ENCODE data around the gene CLIC4. TPM values are rescaled to one million over a fixed set of nuclear protein-coding genes. Genes with fewer than 3 reads are reported as not detected.
A peak's percentile ranks its signal among the peaks of the same experiment; 100 is the strongest.
"Not testable (repeated sequence)": the region's sequence is repeated elsewhere in the genome, so short reads cannot be mapped to it uniquely, and the experiment has no call there.

Gene CLIC4
- total RNA-seq: 164 TPM

GRCh38 chr1:24744911-24745710 is at the start of gene CLIC4:
Gene CLIC4, plus strand, starts transcription at chr1:24745447. Its CDS starts 107 bp downstream, at chr1:24745554.
- Histone ChIP-seq H3K27me3 (no peaks in the 10 kb centered on the region), H3K36me3 (no peaks in the 10 kb centered on the region), H3K4me3 (peak within 1 kb of the TSS; percentile 88 to 97), H3K27ac (peak within 1 kb of the TSS; percentile 98), H3K9me3 (no peaks in the 10 kb centered on the region), H3K4me1 (peaks cover 43% of the 10 kb centered on the region)
- TF ChIP-seq POLR2A (IDR thresholded peaks at IDR 0.05) (peak; percentile 96 to 100), POLR2AphosphoS5 (IDR thresholded peaks at IDR 0.05; ENCODE audit: insufficient read depth in 1 of 2, low read depth in 1 of 2) (peak; percentile 83 to 97), CTCF (IDR thresholded peaks at IDR 0.05) (no peak)
- peak; percentile 99 for DNase-seq (ENCODE audit: extremely low spot score in 2 of 2)
- intact Hi-C loops (cut with DNase I): loop anchor here (10.0 kb wide), 1 partner anchor 60 kb away; no protein-coding TSS in a partner anchor

- no peak for DNase-seq (ENCODE audit: extremely low spot score in 2 of 2)
- Histone ChIP-seq H3K27me3 (no peaks in the 10 kb centered on the region), H3K4me1 (no peaks in the 10 kb centered on the region), H3K9me3 (no peaks in the 10 kb centered on the region), H3K27ac (no peak overlapping the region), H3K36me3 (no peaks in the 10 kb centered on the region), H3K4me3 (no peak overlapping the region)
- no peak for TF ChIP-seq POLR2AphosphoS5 (IDR thresholded peaks at IDR 0.05; ENCODE audit: insufficient read depth in 1 of 2, low read depth in 1 of 2)
- TF ChIP-seq CTCF (IDR thresholded peaks at IDR 0.05): no peak
- no peak for TF ChIP-seq POLR2A (IDR thresholded peaks at IDR 0.05)
- intact Hi-C loops (cut with DNase I): no loop called here
Observed at GRCh38 chr1:24696041-24696755, 49.0 kb upstream of the CLIC4 start.

- H3K4me1 ChIP-seq: no peaks in the 10 kb centered on the region
- no peak overlapping the region for H3K27ac ChIP-seq
- H3K9me3 ChIP-seq: no peaks in the 10 kb centered on the region
- H3K4me3 ChIP-seq: no peak overlapping the region
- no peaks in the 10 kb centered on the region for H3K27me3 ChIP-seq
- H3K36me3 ChIP-seq: no peaks in the 10 kb centered on the region
- no peak for TF ChIP-seq POLR2AphosphoS5 (IDR thresholded peaks at IDR 0.05; ENCODE audit: insufficient read depth in 1 of 2, low read depth in 1 of 2)
- TF ChIP-seq POLR2A (IDR thresholded peaks at IDR 0.05): no peak
- TF ChIP-seq CTCF (IDR thresholded peaks at IDR 0.05): no peak
- DNase-seq (ENCODE audit: extremely low spot score in 2 of 2): no peak
- intact Hi-C loops (cut with DNase I): no loop called here
Observed at GRCh38 chr1:24696756-24697330, 48.4 kb upstream of the CLIC4 start.

GRCh38 chr1:24697453-24698001 is 47.7 kb upstream of the CLIC4 start:
- DNase-seq (ENCODE audit: extremely low spot score in 2 of 2); H3K9me3 ChIP-seq; H3K36me3 ChIP-seq; H3K27ac ChIP-seq; intact Hi-C loops (cut with DNase I); H3K4me3 ChIP-seq; H3K27me3 ChIP-seq; H3K4me1 ChIP-seq: not testable (repeated sequence)

- H3K9me3 ChIP-seq; H3K36me3 ChIP-seq; H3K27me3 ChIP-seq; DNase-seq (ENCODE audit: extremely low spot score in 2 of 2); intact Hi-C loops (cut with DNase I); H3K4me3 ChIP-seq; H3K27ac ChIP-seq; H3K4me1 ChIP-seq: not testable (repeated sequence)
Observed at GRCh38 chr1:24698326-24698725, 46.9 kb upstream of the CLIC4 start.
